Mesendoderm (in vitro differentiated cells): ENCODE data around the gene CLDN18.

Source experiments
- DNase-seq: peaks from one replicate; pipeline ENCODE4 v3.0.0; 2013
- H2AK5ac ChIP-seq: 2 replicates; pipeline ENCODE4 v1.6.1; 2013; ENCODE audit warnings: low read length, inconsistent platforms
- H2BK120ac ChIP-seq: 2 replicates; pipeline ENCODE4 v1.6.1; 2013; ENCODE audit warnings: low read depth, mild to moderate bottlenecking, low read length, moderate library complexity, mixed read lengths
- H2BK15ac ChIP-seq: replicated peaks from 2 replicates; pipeline ENCODE4 v1.6.1; 2013; ENCODE audit warnings: low read depth, mild to moderate bottlenecking, moderate library complexity
- H2BK5ac ChIP-seq: 2 replicates; pipeline ENCODE4 v1.6.1; 2013; ENCODE audit warnings: low read length, inconsistent platforms
- H3K18ac ChIP-seq: 2 replicates; pipeline ENCODE4 v1.6.1; 2013; ENCODE audit warnings: mild to moderate bottlenecking, low read length, mixed read lengths
- H3K23ac ChIP-seq: one replicate; pipeline ENCODE4 v1.6.1; 2013; ENCODE audit warnings: low read length
- H3K27ac ChIP-seq: 2 replicates; pipeline ENCODE4 v1.5.1; 2013; ENCODE audit warnings: low read depth, mild to moderate bottlenecking, inconsistent platforms, low read length, moderate library complexity
- H3K27me3 ChIP-seq: 2 replicates; pipeline ENCODE4 v1.6.1; 2013; ENCODE audit warnings: low read length, control low read depth, mild to moderate bottlenecking, inconsistent platforms; ENCODE audit not compliant: insufficient read depth, poor library complexity
- H3K36me3 ChIP-seq: 2 replicates; pipeline ENCODE4 v1.6.1; 2013; ENCODE audit warnings: low read length, inconsistent platforms; ENCODE audit not compliant: control insufficient read depth, insufficient read depth
- H3K4ac ChIP-seq: one replicate; pipeline ENCODE4 v1.6.1; 2013; ENCODE audit warnings: low read depth, mild to moderate bottlenecking, low read length, moderate library complexity
- H3K4me1 ChIP-seq: 2 replicates; pipeline ENCODE4 v1.6.1; 2013; ENCODE audit warnings: low read depth, low read length, inconsistent platforms; ENCODE audit not compliant: control insufficient read depth
- H3K4me2 ChIP-seq: 2 replicates; pipeline ENCODE4 v1.6.1; 2013; ENCODE audit warnings: low read length
- H3K4me3 ChIP-seq: 2 replicates; pipeline ENCODE4 v1.5.1; 2013; ENCODE audit warnings: mild to moderate bottlenecking, low read length
- H3K56ac ChIP-seq: one replicate; pipeline ENCODE4 v1.6.1; 2013; ENCODE audit warnings: low read length
- H3K79me1 ChIP-seq: 2 replicates; pipeline ENCODE4 v1.6.1; 2013; ENCODE audit warnings: low read length, inconsistent platforms
- H3K79me2 ChIP-seq: 2 replicates; pipeline ENCODE4 v1.6.1; 2013; ENCODE audit warnings: mild to moderate bottlenecking, low read length; ENCODE audit not compliant: control insufficient read depth, insufficient read depth
- H3K9ac ChIP-seq: 2 replicates; pipeline ENCODE4 v1.6.1; 2013; ENCODE audit warnings: low read length, inconsistent platforms
- H4K5ac ChIP-seq: one replicate; pipeline ENCODE4 v1.6.1; 2013; ENCODE audit warnings: low read length
- H4K8ac ChIP-seq: one replicate; pipeline ENCODE4 v1.6.1; 2013; ENCODE audit warnings: low read depth, mild to moderate bottlenecking, control low read depth, low read length, moderate library complexity
- WGBS: extraction: QIAGEN DNeasy Blood & Tissue Kit; methylation state at CpG from one replicate; pipeline ENCODE4 v1.1.7; 2013; ENCODE audit warnings: low lambda C conversion rate, missing lambda C conversion rate; ENCODE audit not compliant: insufficient coverage; ENCODE audit errors: extremely low coverage; 5-methylcytosine and 5-hydroxymethylcytosine counted together

Gene CLDN18

DNA sequence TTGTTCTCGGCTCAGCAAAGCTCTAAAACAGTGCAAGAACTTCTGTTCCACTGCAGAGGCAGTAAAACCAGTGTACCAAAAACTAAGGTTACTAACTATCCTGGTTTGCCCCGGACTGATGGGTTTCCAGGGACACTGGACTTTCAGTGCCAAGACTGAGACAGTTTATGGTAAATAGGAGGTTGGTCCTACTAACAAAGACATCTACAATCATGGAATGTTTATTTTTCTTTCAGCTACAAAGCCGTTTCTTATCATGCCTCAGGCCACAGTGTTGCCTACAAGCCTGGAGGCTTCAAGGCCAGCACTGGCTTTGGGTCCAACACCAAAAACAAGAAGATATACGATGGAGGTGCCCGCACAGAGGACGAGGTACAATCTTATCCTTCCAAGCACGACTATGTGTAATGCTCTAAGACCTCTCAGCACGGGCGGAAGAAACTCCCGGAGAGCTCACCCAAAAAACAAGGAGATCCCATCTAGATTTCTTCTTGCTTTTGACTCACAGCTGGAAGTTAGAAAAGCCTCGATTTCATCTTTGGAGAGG, 20.8 kb downstream of the CLDN18 start:
- Histone ChIP-seq H2BK120ac (no peak overlapping the region), H3K27ac (no peak overlapping the region), H3K79me1 (no peaks in the 10 kb centered on the region), H3K79me2 (no peaks in the 10 kb centered on the region), H3K18ac (no peak overlapping the region), H2AK5ac (no peak overlapping the region), H3K4ac (no peak overlapping the region), H2BK5ac (no peak overlapping the region), H4K5ac (no peak overlapping the region), H2BK15ac (no peak overlapping the region), H3K4me2 (no peak overlapping the region), H3K56ac (no peak overlapping the region), H3K27me3 (no peaks in the 10 kb centered on the region), H3K4me3 (no peak overlapping the region), H3K36me3 (no peaks in the 10 kb centered on the region), H3K4me1 (no peaks in the 10 kb centered on the region), H3K9ac (no peak overlapping the region), H4K8ac (no peak overlapping the region), H3K23ac (no peak overlapping the region)
- DNase-seq, result no peak
- whole genome bisulfite sequencing, result no CpG with 5 or more reads among the region's 11 CpGs

DNA sequence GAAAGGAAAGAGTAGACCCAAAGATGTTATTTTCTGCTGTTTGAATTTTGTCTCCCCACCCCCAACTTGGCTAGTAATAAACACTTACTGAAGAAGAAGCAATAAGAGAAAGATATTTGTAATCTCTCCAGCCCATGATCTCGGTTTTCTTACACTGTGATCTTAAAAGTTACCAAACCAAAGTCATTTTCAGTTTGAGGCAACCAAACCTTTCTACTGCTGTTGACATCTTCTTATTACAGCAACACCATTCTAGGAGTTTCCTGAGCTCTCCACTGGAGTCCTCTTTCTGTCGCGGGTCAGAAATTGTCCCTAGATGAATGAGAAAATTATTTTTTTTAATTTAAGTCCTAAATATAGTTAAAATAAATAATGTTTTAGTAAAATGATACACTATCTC, 21.6 kb downstream of the CLDN18 start:
- Histone ChIP-seq H3K4ac (no peak overlapping the region), H3K4me1 (no peaks in the 10 kb centered on the region), H3K27me3 (no peaks in the 10 kb centered on the region), H2BK15ac (no peak overlapping the region), H2BK5ac (no peak overlapping the region), H4K8ac (no peak overlapping the region), H3K79me1 (no peaks in the 10 kb centered on the region), H3K36me3 (no peaks in the 10 kb centered on the region), H3K79me2 (no peaks in the 10 kb centered on the region), H3K23ac (no peak overlapping the region), H3K4me2 (no peak overlapping the region), H4K5ac (no peak overlapping the region), H3K9ac (no peak overlapping the region), H2AK5ac (no peak overlapping the region), H3K4me3 (no peak overlapping the region), H3K56ac (no peak overlapping the region), H2BK120ac (no peak overlapping the region), H3K18ac (no peak overlapping the region), H3K27ac (no peak overlapping the region)
- no CpG with 5 or more reads among the region's 3 CpGs for WGBS
- DNase-seq, result no peak

DNA sequence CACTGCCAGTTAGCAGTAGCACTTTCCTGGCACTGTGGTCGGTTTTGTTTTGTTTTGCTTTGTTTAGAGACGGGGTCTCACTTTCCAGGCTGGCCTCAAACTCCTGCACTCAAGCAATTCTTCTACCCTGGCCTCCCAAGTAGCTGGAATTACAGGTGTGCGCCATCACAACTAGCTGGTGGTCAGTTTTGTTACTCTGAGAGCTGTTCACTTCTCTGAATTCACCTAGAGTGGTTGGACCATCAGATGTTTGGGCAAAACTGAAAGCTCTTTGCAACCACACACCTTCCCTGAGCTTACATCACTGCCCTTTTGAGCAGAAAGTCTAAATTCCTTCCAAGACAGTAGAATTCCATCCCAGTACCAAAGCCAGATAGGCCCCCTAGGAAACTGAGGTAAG, 22.6 kb downstream of the CLDN18 start:
- no peak overlapping the region for H3K4me2 ChIP-seq
- H2BK15ac ChIP-seq, result no peak overlapping the region
- H4K5ac ChIP-seq, result no peak overlapping the region
- H3K27me3 ChIP-seq, result no peaks in the 10 kb centered on the region
- no peaks in the 10 kb centered on the region for H3K4me1 ChIP-seq
- H3K23ac ChIP-seq, result no peak overlapping the region
- no peak overlapping the region for H3K9ac ChIP-seq
- no peak overlapping the region for H3K4ac ChIP-seq
- H3K79me1 ChIP-seq, result no peaks in the 10 kb centered on the region
- no peak overlapping the region for H3K27ac ChIP-seq
- H2BK5ac ChIP-seq, result no peak overlapping the region
- no peaks in the 10 kb centered on the region for H3K79me2 ChIP-seq
- no peak overlapping the region for H2AK5ac ChIP-seq
- DNase-seq, result no peak
- no peak overlapping the region for H3K18ac ChIP-seq
- no peaks in the 10 kb centered on the region for H3K36me3 ChIP-seq
- no peak overlapping the region for H3K4me3 ChIP-seq
- no peak overlapping the region for H3K56ac ChIP-seq
- no peak overlapping the region for H4K8ac ChIP-seq
- H2BK120ac ChIP-seq, result no peak overlapping the region
- no CpG with 5 or more reads among the region's 3 CpGs for WGBS

DNA sequence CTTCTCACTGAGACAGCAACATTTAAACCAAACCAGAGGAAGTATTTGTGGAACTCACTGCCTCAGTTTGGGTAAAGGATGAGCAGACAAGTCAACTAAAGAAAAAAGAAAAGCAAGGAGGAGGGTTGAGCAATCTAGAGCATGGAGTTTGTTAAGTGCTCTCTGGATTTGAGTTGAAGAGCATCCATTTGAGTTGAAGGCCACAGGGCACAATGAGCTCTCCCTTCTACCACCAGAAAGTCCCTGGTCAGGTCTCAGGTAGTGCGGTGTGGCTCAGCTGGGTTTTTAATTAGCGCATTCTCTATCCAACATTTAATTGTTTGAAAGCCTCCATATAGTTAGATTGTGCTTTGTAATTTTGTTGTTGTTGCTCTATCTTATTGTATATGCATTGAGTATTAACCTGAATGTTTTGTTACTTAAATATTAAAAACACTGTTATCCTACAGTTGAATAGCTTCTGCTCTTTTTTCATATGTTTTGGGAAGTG, 23.3 kb downstream of the CLDN18 start:
- no peak overlapping the region for H3K4me2 ChIP-seq
- H2BK15ac ChIP-seq, result no peak overlapping the region
- H2AK5ac ChIP-seq, result no peak overlapping the region
- no peaks in the 10 kb centered on the region for H3K79me1 ChIP-seq
- H3K27ac ChIP-seq, result no peak overlapping the region
- no peak overlapping the region for H4K5ac ChIP-seq
- H3K27me3 ChIP-seq, result no peaks in the 10 kb centered on the region
- H3K4me1 ChIP-seq, result no peaks in the 10 kb centered on the region
- H3K4ac ChIP-seq, result no peak overlapping the region
- H3K56ac ChIP-seq, result no peak overlapping the region
- H2BK5ac ChIP-seq, result no peak overlapping the region
- no peaks in the 10 kb centered on the region for H3K79me2 ChIP-seq
- H3K18ac ChIP-seq, result no peak overlapping the region
- no peak overlapping the region for H3K4me3 ChIP-seq
- H3K9ac ChIP-seq, result no peak overlapping the region
- H2BK120ac ChIP-seq, result no peak overlapping the region
- DNase-seq, result no peak
- H3K36me3 ChIP-seq, result no peaks in the 10 kb centered on the region
- no CpG with 5 or more reads among the region's 2 CpGs for WGBS
- H4K8ac ChIP-seq, result no peak overlapping the region
- H3K23ac ChIP-seq, result no peak overlapping the region

DNA sequence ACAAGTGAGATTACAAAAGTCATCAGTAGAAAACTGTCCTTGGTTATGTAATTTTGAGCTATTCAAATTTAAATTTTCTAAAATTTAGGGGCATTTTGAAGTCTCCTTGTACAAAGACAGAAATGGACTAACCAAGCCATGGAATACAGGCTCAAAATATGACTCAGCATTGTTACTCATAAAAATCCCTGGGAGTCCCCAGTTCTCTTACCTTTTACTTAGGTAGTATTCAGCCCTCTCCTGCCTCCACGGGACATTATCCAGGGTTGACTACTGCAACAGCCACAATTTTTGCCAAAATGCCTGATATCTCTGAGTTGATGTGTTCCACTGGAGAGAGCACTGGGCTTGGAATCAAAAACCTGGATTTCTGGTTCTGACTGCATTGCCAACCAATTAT, 25.0 kb downstream of the CLDN18 start:
- Histone ChIP-seq H3K9ac (no peak overlapping the region), H2BK120ac (no peak overlapping the region), H2AK5ac (no peak overlapping the region), H3K56ac (no peak overlapping the region), H3K4ac (no peak overlapping the region), H3K4me2 (no peak overlapping the region), H4K5ac (no peak overlapping the region), H3K18ac (no peak overlapping the region), H3K79me2 (no peaks in the 10 kb centered on the region), H3K27me3 (no peaks in the 10 kb centered on the region), H3K27ac (no peak overlapping the region), H2BK5ac (no peak overlapping the region), H4K8ac (no peak overlapping the region), H3K4me3 (no peak overlapping the region), H3K79me1 (no peaks in the 10 kb centered on the region), H3K23ac (no peak overlapping the region), H3K36me3 (no peaks in the 10 kb centered on the region), H2BK15ac (no peak overlapping the region), H3K4me1 (no peaks in the 10 kb centered on the region)
- no peak for DNase-seq
- no CpG with 5 or more reads among the region's 1 CpG for WGBS

DNA sequence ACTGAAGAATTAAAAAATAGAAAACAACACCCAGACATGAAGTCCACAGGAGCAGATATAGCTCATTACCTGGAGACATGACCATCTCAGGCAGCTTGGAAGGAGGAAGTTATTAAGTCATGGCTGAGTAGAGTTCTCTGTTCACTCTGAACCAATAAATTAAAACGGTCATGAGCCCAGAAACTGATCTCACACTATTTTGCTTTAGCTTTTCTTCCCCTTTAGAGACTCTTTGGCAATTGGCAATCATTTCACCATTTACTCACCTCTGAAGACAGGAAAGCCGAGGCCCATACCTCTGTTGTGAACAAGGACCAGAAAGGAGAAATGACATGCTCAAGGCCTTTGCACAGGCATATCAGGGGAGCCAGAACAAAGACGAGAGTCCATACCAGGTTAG, 26.6 kb downstream of the CLDN18 start:
- H3K9ac ChIP-seq, result no peak overlapping the region
- no peak overlapping the region for H3K27ac ChIP-seq
- no peak overlapping the region for H4K5ac ChIP-seq
- no peaks in the 10 kb centered on the region for H3K27me3 ChIP-seq
- H2BK120ac ChIP-seq, result no peak overlapping the region
- DNase-seq, result no peak
- H3K4me3 ChIP-seq, result no peak overlapping the region
- H3K36me3 ChIP-seq, result no peaks in the 10 kb centered on the region
- H2AK5ac ChIP-seq, result no peak overlapping the region
- H2BK5ac ChIP-seq, result no peak overlapping the region
- no peak overlapping the region for H3K4me2 ChIP-seq
- H2BK15ac ChIP-seq, result no peak overlapping the region
- no peak overlapping the region for H3K4ac ChIP-seq
- H3K23ac ChIP-seq, result no peak overlapping the region
- no peaks in the 10 kb centered on the region for H3K79me2 ChIP-seq
- H3K79me1 ChIP-seq, result no peaks in the 10 kb centered on the region
- no peak overlapping the region for H3K18ac ChIP-seq
- no peaks in the 10 kb centered on the region for H3K4me1 ChIP-seq
- H4K8ac ChIP-seq, result no peak overlapping the region
- no CpG with 5 or more reads among the region's 3 CpGs for WGBS
- no peak overlapping the region for H3K56ac ChIP-seq
